ENCODE results near the gene COLEC11.

COLEC11 gene

DNA sequence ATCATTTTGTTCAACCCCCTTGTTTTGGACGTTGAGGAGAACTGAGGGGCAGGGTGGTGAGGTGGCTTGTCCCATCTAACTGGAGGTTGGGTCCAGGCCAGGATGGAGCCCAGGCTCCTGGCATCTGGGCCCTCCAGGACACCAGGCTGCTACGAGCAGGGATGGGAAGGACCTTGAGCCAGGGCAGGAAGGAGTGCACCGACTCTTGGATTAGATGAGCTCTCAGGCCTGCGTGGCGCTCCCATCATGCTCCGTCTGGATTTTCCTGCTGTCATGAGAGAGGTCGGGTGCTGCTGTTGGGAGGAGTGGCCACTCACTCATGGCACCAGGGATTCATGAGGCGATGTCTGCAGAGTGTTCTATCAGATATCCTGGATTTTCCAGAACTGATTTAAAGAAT is 44.7 kb downstream of the COLEC11 start:
- no peak for DNase-seq

- DNase-seq: no peak
Observed at GRCh38 chr2:3641181-3641580, 46.3 kb downstream of the COLEC11 start.

DNA sequence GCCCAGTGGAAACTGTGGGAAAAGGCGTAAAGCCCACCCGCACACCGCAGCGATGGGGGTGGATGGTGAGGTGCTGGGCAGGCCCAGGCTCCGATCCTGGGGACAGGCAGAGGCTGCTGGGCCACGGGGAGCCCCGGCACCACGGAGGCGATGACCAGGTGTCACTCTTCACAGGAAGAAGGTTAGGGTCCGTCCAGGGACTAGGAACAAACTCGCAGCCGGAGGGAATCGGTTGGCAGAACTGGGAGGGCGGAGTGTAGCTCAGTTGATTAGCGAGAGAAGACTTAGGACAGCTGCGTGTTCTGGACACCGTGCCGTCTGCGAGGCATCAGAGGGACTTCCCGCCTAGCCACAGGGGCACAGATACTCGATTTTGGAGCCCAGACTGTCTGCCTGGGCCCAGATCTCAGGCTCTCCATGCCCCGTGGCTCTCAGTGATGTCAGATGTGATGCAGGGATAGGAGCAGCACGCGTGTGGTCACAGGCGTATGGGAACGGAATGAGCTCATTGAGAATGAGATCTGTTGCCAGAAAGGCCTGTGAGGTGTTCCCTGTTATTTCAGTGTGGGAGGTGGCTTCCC is 47.0 kb downstream of the COLEC11 start:
- DNase-seq: no peak

- DNase-seq: no peak
Observed at GRCh38 chr2:3642521-3643215, 47.8 kb downstream of the COLEC11 start.

DNA sequence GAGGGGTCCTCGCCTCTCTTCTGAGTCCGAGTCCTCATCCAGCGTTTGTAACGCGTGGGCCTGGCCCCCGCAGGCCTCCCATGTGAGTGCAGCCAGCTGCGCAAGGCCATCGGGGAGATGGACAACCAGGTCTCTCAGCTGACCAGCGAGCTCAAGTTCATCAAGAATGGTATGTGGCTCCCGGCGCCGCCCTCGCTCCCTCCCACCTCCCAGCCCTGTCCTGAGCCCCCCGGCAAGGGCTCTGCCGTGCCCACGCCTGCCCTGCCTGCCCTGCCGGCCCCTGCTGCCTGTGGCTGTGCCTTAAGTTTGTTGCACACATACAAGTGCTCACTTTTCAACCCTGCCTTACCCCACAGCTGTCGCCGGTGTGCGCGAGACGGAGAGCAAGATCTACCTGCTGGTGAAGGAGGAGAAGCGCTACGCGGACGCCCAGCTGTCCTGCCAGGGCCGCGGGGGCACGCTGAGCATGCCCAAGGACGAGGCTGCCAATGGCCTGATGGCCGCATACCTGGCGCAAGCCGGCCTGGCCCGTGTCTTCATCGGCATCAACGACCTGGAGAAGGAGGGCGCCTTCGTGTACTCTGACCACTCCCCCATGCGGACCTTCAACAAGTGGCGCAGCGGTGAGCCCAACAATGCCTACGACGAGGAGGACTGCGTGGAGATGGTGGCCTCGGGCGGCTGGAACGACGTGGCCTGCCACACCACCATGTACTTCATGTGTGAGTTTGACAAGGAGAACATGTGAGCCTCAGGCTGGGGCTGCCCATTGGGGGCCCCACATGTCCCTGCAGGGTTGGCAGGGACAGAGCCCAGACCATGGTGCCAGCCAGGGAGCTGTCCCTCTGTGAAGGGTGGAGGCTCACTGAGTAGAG is 48.7 kb downstream of the COLEC11 start:
- DNase-seq: no peak

DNA sequence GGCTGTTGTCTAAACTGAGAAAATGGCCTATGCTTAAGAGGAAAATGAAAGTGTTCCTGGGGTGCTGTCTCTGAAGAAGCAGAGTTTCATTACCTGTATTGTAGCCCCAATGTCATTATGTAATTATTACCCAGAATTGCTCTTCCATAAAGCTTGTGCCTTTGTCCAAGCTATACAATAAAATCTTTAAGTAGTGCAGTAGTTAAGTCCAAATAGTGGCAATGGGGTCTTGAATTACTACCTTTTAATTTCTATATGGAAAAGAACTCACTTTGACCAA is 49.3 kb downstream of the COLEC11 start:
- DNase-seq: no peak

DNA sequence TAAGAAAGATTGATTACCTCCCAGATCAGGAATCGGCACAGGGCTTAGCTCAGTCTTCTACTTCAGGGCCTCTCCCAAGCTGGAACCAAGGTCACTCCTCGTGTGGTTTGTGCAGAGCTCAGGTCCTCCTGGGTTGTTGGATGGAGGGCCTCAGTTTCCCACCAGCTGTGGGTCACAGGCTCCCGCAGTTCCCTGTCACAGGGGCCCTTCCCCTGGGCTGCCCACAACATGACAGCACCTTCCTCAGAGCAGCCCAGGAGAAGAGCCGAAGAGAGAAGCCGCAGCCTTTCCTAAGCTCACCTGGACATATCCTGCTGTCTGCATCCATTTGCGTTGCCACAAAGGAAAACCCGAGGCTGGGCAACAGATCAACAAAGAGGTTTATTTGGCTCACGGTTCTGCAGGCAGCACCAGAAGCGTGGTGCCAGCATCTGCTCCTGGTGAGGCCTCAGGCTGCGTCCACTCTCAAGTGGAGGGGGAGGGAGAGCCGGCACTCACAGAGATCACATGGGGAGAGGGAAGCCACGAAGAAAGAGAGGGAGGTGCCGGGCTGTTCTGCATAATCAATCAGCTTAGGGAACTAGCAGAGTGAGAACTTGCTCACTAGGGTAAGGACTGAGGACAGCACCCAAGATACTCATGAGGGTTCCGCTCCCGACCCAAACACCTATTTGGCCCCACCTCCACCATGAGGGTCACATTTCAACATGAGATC is 50.1 kb downstream of the COLEC11 start:
- DNase-seq: no peak

DNA sequence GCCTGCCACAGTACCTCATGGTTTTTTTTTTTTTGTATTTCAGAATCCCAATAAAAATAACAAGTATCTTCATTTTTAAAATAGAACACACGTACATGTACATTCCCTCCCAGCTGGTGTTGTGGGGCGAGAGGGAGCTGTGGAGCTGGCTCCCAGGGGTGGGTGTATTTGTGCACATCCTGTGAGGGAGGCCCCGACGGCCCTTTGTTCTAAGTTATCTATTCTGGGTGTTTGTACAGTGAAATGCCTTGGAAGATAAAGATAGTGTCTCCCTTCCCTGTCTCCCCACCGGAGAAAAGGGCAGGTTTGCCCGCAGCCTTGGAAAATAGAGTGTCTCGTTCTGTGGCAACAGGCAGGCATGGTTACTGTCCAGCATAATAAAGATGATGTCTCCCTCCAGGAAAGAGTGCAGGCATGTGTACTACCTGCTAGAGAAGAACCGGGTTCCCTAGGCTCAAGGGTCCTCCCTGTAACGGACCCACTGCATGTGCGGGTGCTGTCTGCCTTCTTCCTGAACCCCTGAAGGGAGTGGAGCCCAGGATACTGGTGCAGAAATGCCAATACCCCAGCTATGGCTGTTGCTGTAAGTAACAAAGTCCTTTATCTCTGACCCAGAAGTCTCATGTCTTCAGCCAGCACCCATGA is 51.0 kb downstream of the COLEC11 start:
- no peak for DNase-seq

DNA sequence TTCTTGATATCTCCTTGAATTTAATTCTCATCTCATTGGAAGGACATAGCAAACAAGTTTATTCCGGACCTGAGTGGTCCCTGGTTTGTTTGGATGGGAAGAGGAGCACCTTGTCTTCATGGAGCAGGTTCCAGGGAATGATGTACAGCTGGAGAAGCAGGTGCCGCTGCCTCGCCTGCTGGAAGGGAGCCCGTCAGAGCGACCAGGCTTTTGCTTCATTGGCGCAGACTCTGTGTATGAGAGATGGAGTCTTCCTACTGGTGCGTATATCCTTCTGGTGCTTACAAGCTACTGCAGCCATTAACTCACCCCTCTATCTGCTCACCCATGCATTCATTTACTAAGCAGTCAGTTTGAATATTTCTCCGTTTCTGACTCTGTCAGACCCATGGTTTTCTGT is 51.5 kb downstream of the COLEC11 start:
- DNase-seq: no peak

DNA sequence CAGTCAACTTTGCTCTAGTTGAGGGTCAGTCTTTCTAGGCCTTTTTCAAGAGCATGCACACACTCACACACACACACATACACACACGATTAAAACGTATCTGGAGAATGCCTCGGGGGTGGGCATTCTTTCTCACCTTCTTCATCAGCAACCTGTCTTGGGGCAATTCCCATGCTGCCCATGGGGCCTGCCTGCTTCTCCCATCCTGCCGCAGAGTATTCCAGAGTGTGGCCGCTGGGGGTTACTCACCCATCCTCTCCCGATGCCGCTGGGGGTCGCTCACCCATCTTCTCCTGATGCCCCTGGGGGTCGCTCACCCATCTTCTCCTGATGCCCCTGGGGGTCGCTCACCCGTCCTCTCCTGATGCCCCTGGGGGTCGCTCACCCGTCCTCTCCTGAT is 52.3 kb downstream of the COLEC11 start:
- no peak for DNase-seq

DNA sequence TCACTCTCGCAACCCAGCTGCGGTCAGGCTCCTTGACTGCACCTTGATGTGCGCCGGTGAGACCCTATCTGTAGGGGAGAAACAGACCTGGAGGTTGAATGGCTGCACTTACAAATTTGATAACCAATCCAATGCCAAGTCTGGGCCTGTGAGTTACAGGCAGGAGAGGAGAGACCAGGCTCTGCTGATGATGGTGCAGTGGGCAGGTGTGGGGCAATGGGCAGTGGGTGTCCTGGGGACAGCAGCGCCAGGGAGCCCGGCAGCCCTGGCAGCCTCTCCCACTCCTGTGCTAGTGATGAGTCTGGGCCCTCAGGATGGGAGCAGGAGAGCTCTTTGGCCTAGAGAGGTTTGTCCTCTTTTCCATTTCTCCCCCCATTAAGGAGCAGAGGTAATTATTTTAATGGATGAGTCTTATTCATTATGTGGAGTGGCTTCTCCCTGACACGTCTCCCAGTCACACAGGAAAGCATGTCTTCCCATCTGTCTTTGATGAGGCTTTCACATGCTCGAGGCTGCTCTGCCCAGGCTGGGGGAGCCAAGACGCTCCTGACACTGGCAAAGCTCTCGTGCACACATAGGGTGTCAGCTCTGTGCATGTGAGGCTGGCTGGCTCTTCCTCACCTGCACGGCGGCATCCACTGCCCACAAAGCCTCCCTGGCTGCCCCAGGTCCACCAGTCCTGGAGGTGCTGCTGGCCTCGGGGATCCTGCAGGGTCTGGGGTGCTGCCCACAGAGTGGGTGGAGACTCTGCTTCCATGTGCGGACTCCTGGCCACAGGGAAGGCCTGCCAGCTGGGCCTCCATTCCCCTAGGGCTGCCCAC is 53.1 kb downstream of the COLEC11 start:
- no peak for DNase-seq

DNA sequence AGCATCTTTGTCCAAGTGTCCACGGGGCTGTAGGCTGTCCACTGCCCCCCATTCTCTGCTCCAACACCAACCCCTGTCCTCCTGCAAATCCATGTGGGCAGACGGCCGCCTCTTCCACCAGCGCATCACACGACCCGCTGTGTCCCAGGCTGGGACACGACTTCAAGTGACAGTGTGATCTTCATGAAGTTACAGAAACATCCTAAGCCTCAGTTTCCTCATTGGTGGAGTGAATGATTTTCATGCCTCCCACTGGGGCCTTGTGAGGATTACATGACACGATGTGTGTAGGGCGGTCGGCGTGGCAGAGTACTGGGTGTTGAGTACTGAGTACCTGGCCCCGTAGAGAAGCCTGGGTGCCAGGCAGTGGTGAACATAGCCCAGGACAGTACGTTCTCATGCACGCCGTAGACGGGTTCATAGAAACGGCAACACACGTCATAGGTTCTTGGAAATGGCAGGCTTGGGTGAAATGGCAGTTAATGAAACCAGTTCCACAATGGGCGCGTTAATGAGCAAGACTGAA is 53.8 kb downstream of the COLEC11 start:
- no peak for DNase-seq

DNA sequence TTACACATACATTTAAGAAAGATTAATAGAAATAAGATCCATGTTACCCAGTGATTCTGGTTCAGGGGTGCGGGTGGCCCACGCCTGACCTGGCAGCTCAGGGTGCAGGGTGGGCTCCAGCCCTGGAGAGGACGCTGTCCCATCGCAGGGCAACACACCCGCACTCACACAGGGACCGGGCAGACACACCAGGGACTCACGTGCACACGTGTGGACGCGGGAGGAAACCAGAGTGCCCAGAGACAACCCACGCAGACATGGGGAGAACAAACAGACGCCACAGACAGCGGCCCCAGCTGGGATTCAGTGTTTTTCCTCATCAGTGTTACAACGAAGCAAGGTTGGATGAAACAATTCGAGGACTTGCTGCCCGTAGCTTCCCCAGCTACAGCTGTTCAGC is 54.7 kb downstream of the COLEC11 start:
- DNase-seq: no peak

GRCh38 chr2:3650140-3650920 is 55.4 kb downstream of the COLEC11 start:
- no peak for DNase-seq

DNA sequence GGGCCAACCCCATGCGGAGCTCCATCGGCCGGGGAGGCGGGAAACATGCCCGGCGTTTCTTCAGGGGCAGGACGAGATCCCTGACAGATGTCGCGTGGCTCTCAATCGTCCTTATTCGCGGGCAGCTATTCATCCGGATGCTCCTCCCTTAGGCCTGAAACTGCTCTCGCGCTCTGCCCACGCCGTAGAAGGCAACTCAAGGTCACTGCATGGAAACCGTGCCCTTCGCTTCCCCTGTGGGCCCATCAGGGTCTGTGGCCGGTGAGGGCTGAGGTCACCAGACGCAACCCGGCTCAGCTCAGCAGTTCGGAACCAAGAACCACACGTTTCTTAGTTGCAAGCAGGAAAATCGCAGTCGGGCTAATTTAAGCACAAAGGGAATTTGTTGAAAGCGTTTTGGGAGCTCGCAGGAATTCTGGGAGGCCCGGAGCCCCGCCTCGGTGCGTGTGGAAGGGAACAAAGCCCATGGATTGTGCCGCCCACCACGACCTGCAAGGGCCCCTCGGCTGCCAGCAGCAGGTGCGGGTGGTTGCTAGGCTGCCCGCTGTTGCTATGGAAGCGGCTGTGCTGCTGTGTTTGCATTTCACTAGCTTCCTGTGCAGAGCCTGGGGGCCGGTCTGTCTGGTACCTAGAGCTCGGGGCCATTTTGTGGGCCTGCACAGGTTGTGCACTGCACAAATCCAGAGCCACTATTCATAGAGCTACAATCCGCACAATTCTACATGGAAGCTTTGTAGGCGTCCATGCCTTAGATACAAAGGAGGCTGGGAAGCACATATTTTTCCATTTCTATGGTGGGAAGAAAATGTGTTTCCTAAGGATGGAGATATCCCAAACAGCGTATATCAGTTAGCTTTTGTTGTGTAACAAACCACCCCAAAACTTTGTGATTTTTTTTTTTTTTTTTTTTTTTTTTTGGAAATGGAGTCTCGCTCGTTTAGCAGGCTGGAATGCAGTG is 57.1 kb downstream of the COLEC11 start:
- peak; percentile 63 to 68 for DNase-seq

- DNase-seq: no peak
Observed at GRCh38 chr2:3652896-3653625, 58.1 kb downstream of the COLEC11 start.

DNA sequence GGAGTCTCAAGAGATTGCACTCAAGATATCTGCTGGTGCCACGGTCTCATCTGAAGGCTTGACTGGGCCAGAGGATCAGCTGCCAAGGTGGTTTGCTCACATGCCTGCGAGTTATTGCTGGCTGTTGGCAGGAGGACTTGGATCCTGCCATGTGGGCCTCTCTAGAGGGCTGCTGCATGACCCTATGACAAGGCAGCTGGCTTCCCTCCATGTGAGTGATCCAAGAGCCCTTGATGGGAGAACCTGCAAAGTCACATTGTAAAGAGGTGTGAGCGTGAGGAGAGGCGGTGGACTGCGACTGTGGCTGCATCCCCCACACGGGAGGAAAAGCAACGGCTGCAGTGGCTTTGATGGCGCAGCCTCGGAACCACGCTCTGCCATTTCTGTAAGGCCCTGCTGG is 59.1 kb downstream of the COLEC11 start:
- DNase-seq: no peak

DNA sequence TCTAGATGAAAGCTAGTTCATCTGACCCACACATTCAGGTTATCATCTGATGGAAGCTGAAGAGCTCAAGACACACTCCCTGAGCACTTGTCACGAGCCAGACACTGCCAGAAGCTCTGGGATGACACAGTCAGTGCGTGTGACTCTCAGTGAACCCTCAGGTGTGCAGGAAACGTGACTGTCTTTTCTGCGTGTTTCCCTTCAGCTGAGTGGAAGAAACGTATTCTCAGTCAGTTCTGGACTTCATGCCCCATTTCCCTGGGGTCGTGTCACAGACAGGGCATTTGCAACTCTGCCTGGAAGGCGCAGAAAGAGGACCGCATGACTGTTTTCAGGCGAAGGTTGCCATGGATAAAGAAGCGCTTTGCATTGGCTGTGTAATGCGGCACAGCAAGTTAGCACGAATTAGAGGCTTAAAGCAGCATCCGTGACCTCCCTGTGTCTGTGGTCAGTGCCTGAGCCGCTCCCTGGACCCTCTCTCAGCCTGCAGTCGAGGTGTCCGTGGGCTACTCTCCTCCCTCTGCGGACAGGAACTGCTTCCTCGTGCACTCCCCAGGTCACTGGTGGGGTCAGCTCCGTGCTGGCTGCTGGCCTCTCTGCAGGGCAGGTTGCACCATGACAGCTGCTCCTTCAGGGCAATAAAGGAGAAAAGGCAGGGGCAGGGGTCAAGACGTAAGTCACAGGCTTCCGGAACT is 59.8 kb downstream of the COLEC11 start:
- DNase-seq: no peak
